HS-5 (cell line): ENCODE results near the gene PTPN23.
"Not testable (repeated sequence)": the region's sequence is repeated elsewhere in the genome, so short reads cannot be mapped to it uniquely, and the experiment has no call there.

Experiments
- DNase-seq: peaks from one replicate; pipeline ENCODE4 v3.0.0-alpha.2; 2012; ENCODE audit warnings: low read depth

PTPN23 gene

DNA sequence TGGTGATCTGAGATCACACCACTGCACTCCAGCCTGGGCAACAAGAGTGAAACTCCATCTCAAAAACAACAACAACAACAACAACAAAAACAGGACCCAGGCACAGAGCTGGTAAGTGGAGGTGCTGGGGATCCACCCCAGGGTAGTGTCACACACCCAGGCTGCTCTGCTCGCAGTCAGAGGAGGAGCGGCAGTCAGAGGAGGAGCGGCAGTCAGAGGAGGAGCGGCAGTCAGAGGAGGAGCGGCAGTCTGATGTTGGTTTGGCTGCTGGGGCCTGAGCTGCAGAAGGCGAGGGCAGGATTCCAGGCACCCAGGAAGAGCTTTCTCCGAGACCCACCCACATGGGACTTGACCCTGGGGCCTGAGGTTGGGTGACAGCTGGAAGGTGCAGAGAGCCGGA is 10.8 kb upstream of the PTPN23 start:
- not testable (repeated sequence) for DNase-seq

DNA sequence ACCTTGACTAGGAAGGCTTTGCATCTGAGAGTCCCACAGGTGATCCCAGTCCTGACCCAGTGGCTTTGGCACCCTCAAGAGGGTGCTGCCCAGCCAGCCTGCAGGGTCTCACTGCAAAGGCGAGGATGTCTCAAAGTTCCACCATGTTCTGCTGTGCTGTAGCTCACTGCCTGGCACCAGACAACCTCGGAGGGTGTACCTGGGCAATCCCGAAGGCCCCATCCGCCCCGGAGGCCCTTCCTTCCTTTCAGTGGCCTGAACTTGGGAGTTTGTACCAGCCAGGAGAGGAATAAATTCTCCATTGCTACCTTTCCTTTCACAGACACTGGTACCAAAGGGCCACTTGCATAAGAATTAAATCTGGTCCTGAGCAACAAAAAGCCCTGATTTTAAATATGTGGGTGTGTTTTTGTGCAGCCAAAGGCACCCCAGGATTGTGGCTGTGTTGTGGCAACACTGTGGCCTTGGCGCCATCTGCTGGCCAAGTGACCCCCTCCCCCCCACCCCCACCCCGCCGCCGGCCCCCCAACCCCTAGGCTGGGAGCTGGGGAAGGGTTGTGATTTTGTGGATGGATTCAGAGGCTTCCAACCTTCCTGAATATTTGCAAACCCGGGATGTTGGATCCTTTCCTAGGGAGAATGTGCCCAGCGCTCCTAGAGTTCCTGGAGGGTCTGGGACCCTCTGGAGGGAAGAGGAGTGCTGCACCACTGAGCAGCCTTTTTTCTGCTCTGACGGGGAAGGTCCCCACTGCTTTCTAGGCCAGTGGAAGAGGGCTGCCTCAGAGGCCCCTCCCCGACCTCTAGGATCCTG is 9.7 kb upstream of the PTPN23 start:
- DNase-seq: no peak

DNA sequence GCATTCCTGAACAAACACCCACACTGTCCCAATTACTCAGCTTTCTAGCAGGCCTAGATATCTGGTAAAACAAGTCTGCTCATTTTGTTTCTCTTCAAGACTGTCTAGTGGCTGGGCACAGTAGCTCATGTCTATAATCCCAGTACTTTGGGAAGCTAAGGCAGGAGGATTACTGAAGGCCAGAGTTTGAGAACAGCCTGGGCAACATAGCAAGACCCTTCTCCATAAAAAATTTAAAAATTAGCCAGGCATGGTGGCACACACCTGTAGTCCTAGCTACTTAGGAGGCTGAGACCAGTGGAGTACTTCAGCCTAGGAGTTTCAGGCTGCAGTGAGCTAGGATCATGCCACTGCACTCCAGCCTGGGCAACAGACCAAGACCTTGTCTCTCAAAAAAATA is 6.2 kb upstream of the PTPN23 start:
- no peak for DNase-seq

DNA sequence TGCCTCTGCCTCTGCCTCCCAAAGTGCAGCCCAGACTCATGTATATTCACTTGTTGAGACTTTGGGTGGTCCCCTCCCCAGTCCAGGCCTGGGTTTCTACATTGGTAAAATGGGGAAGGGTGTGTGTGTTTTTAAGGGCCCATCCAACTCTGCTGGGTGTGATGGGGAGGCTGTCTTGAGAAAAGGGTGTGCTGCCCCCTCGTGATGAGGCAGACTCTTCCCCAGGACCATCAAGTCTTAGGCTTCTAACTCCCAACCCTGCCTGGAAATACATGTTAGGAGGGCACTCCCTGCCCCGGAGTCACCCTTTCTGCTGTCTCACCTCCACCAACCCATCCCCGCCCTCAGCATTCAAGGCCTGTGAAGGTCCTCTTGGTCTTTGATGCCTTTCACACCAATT is 4.4 kb upstream of the PTPN23 start:
- DNase-seq: no peak

DNA sequence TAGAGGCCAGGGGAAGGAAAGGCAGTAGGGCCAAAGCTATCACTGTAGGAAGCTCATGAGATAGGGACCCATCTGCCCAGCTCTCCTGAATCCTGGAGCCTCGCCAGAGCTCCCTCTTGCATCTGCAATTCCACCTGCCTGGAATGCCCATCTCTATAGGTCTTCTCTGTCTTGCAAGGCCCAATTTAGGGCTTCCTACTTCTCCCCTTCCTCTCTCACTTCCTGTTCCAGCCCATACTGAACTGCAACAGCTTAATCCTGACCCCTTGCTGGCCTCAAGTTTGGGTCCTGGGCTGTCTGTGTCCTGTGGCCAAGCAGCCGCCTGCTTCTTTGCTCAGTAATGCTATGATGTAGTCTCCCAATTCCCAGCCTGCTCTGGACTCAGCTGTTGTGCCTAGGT is 3.6 kb upstream of the PTPN23 start:
- no peak for DNase-seq

DNA sequence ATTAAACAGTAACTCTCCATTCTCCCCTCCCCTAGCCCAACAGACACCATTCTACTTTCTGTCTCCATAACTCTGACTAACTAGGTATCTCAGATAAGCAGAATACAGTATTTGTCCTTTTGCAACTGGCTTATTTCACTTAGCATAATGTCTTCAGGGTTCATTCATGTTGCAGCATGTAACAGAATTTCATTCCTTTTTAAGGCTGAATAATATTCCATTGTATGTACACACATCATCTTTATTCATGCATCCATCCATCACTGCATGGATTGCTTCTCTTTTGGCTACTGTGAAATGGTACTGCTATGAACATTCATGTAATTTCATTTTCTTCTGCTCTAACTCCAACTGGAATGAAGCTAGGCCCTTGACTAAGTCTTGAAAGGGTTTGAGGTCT is 2.0 kb upstream of the PTPN23 start:
- no peak for DNase-seq

DNA sequence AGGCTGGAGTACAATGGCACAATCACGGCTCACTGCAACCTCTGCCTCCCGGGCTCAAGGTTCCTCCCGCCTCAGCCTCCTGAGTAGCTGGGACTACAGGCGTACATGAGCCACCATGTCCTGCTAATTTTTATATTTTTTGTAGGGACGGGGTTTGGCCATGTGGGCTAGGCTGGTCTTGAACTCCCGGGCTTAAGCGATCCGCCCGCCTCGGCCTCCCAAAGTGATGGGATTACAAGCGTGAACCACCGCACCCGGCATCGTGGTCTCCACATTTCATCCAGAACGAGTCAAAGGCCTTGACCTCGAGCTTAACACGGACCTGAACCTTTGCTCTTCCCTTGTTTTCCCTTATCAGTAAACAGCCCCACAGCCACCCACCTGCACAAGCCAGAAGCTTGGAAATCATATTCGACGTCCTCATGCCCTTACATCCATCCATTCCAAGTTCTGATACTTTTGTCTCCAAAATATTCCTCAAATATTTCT is 1.4 kb upstream of the PTPN23 start:
- DNase-seq: no peak

DNA sequence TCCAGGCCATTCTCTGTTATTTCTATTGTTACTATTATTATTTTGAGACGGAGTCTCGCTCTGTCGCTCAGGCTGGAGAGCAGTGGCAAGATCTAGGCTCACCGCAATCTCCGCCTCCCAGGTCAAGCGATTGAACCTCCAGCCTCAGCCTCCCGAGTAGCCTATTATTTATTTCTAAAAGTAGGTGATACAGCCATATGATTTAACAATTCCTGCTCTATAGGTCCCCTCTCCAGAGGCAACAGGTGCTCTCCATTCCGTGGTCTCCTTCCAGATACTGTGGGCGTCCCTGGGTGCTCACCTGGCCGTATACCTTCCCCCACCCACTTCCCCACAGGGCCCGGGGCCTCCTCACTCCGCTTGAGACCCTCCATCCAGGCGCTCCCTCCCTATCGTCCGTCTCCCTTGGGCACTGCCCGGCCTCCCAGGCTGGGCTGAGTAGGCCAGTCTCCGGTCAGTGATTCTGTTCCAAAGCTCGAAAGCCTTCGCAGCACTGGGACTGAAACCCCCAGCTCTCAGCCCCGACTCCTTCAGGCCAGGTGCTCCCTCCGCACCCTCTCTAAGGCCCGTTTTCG is 708 bp upstream of the PTPN23 start:
- no peak for DNase-seq

DNA sequence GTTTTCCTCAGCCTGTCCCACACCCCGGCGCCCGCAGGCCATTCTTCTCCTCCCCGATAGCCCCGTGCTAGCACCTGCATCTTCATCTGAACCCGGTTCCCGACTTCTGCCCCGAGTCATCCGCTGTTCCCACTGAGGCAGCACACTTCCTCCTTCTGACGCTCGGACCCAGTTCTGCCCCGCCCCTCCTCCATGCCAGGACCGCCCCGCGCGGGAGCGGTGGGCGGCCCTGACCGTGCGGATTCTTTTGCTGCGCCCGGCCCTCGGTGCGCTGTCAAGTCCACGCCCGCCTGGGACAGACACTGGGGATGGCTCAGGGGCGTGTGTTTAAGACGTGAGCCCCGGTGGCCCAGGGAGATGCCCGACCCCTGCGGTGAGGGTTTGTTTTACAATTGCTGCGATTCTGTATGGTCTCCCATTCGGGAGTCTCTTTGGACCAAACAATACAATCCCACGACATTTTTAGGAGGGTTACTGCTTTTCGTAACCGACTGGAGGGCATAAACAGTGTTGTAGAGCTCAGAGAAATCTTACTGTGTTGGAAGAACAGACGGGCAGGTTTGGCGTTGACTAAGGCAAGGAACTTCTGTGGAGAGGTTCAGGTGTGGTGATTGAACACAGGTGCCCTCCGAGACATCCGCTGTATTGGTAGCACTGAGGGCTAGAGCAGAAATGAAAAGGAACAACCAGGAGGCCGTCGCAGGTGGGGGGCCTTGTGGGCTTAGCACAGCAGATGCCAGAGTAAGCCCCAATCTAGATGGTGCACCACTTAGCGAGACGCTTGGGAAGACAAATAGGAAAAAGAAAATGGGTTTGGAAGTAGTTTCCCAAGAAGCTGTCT is 716 bp downstream of the PTPN23 start:
- peak; percentile 61 for DNase-seq

DNA sequence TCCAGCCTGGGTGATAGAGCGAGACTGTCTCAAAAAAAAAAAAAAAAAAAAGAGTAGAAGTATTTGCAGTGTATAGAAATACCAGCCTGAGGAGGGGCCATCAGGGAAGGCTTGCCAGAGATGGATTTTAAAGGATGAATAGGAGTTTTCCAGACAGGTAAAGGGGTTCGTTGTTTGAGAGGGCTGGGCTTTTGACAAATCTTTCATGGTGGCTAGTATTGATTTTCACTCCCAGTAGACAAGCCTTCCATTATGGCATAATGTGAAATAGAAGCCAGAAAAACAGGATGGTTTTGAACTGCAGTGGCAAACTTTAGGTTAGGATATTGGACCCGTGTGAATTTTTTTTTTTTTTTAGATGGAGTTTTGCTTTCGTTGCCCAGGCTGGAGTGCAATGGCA is 3.6 kb downstream of the PTPN23 start:
- no peak for DNase-seq

DNA sequence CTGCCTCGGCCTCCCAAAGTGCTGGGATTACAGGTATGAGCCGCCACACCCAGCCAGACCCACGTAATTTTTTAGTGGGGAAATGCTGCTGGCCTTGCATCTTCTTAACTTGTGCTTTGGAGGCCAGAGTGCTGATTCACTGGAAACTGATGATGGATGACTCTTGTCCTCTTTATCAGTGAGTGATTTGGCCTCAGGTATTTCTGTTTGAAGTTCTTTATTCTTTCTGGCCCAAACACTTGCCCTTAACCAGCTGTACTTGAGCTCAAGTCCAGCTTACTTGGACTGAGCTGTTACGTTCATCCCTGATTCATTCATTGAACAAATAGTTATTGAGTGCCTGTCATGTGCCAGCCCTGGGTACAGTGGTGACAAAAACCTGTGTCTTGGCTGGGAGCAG is 4.2 kb downstream of the PTPN23 start:
- DNase-seq: no peak

DNA sequence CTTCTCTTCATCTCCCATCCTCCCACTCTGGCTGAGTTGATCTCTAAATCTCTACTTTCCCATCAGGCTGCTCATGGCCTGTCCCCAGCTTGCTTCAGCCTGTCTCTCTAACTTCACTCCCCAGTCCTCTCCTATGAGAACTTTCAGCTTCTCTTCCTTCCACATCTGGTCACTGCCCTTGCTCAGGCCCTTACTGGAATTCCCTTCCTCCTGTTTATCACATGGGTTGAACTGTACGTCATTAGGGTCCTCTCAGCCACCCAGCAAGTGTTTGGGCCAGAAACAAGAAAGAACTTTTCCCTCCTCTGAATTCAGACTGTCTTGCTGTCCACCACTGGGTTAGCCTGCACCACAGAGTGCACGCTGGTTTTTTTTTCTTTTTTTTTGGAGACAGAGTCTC is 5.0 kb downstream of the PTPN23 start:
- no peak for DNase-seq

DNA sequence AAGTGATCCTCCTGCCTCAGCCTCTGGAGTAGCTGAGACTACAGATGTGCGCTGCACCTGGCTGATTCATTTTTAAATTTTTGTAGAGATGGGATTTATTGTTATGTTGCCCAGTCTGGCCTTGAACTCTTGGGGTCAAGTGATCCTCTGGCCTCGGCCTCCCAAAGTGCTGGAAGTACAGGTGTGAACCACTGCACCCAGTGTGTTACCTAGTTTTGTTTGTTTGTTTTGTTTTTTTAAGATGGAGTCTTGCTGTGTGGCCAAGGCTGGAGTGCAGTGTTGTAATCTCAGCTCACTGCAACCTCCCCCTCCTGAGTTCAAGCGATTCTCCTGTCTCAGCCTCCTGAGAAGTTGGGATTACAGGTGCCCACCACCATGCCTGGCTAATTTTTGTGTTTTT is 12.1 kb downstream of the PTPN23 start:
- DNase-seq: no peak

DNA sequence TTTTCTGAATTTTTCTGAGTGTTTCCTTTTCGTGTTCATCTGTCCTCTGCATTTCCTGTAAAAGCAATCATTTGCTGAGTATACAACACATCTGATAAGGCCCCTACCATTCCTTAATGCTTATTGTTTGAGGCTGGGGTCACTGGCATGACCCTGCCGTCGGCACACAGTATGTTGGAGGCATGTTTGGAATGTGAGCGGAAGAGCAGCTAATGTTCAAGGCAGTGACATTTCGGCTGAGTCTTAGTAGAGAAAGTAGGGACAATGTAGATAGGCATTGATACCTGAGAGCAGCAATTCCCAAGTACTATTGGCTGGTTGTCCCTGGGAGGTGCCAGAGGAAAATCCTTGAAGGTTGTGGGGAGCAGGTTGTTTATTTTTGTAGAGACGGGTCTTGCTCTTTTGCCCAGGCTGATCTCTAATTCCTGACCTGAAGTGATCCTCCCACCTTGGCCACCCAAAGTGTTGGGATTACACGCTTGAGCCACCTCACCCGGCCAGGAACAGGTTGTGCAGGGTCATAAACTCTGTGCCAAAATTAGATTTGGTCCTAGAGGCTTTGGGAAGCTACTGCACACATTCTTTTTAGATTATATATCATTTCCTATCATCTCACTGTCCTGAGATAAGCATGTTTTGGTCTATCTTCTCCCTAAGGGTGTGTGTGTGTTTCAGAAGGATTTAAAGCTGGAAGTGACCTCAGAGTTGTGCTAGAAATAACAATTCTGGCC is 13.5 kb downstream of the PTPN23 start:
- no peak for DNase-seq

DNA sequence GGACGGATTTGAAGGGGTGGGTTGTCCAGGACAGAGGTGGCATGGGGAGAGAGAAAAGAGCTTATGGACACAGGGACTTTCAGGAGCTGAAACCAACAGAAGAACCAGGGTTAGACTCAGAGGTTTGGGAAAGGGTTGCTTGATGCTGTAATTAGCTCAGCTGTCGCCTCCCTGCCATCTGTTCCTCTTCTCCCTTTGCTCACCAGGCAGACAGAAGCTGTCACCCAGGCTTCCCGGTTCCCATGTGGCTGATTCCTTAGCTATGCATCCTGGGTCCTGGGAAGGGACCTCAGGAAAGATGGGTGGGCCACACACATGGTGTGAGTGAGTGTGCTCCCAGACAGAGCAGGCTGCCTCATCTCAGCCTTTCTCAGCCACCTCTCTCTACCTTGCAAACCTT is 14.1 kb downstream of the PTPN23 start:
- no peak for DNase-seq

DNA sequence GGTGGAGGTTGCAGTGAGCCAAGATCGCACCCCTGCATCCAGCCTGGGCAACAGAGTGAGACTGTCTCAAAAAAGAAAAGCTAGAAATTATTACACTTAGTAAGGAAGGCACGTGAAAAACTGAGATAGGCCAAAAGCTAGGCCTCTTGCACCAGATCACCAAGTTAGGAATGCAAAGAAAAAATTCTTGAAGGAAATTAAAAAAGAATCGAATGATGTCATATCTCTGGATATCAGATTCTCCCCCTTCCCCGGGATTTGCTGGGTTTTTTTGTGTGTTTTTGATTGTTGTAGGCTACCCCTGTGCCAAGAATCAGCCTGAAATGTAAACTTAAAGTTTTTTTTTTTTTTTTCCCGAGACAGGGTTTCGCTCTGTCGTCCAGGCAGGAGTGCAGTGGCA is 17.4 kb downstream of the PTPN23 start:
- no peak for DNase-seq

DNA sequence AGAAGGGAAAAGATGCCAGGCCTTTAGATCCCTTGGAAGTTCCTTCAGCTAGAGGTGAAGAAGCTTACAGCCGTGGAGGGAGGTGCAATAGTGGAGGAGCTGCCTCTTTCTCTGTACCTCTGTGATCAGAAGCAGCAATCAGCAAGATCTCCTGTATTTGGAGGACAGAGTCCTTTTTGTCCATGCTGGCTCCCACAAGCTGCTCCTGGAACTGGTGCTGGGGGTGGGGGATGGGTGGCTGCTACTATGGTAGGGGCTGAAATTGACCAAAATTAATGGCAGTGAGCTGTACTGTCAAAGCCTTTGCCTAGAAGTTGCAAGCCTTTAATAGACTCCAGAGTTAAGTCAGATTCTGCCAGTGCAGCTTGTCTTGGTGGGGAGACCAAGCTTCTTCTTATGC is 18.2 kb downstream of the PTPN23 start:
- DNase-seq: no peak

DNA sequence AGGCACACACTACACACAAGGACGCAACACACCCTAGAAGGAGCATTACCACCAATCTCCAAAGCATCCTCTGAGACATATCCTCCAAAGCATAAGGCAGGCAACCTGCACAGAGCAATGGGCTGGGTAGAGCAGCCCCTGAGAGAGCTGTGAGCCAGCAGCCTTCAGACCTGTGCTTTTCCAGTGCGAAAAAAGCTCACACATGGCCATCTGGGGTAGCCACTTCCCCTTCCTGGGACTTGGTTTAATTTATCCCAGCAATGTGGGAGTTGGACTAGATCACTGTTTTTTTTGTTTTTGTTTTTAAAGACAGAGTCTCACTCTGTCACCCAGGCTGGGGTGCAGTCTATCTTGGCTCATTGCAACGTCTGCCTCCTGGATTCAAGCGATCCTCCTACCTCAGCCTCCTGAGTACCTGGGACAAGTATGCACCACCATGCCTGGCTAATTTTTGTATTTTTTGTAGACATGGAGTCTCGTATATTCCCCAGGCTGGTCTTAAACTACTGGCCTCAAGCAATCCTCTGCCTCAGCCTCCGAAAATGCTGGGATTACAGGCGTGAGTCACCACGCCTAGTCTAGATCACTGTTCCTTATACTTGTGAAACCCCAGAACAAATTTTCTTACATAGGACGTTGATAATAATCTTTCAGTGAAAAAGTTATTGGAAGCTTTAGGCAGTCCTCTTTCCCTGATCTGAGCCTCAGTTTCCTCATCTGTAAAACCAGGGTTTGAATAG is 18.9 kb downstream of the PTPN23 start:
- DNase-seq: no peak

DNA sequence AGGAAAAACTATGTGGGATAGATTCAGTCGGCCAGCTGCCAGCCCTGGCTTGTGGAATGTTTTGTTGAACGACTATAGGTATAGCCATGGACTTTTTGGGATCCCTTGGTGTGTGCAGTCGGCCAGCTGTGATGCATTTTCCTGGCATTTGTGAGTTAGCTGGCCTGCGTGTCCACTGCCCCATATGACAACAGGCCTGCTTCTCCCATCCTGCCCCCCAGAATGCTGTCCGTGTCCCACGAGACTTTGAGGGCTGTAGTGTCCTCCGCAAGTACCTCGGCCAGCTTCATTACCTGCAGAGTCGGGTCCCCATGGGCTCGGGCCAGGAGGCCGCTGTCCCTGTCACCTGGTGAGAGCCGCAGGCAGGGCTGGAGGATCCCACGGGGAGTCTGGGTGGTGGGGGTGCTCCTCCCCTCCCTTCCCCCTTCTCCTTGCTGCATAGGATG is 23.6 kb downstream of the PTPN23 start:
- no peak for DNase-seq

DNA sequence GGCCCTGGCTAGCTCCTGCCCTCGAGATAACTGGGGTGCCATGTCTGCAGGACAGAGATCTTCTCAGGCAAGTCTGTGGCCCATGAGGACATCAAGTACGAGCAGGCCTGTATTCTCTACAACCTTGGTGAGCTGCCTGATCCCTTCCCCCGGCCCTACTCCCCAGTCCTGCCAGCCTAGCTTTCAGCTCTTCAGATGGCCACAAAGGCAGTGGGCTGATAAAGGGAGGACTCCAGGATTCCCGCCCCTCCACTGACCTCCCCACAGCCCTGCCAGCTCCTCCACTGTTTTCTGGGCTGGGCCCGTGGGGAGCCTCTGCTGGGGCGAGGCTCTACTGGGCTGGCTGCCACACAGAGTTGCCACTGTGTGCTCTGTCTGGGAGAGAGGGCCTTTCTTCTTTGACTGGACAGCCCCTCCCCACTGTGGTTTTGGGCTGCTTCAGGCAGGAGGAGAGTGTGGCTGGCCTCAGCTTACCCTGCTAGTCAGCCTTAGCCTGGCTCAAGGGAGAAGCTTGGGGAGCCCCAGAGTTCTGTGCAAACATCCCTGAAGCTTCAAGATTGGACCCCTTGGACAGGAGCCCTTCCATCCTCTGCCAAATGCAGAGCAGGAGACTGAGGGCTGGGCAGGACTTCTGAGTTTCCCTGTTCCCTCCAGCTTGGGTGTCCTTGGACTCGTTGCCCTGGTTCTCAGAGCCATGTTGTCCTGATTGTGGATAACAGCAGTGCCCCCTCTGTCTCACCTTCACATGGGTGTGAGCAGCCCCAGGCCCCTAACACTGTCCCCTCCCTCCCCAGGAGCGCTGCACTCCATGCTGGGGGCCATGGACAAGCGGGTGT is 24.4 kb downstream of the PTPN23 start:
- no peak for DNase-seq
